KOPT-K1 (cell line): ENCODE measurements around the gene MGAT4D.
"Not testable (repeated sequence)": the region's sequence is repeated elsewhere in the genome, so short reads cannot be mapped to it uniquely, and the experiment has no call there.

Experiments used
- H3K27ac ChIP-seq: fragments of 200-600 bp; sonication (generic); 2 replicates; pipeline ENCODE4 v1.5.1; 2016; ENCODE audit warnings: antibody characterized with exemption, mild to moderate bottlenecking, low read depth, low read length; ENCODE audit not compliant: poor library complexity, severe bottlenecking
- H3K36me3 ChIP-seq: fragments of 200-600 bp; sonication (generic); 2 replicates; pipeline ENCODE4 v1.5.1; 2017; ENCODE audit warnings: antibody characterized with exemption, mild to moderate bottlenecking, low read length, moderate library complexity; ENCODE audit not compliant: insufficient read depth
- H3K9me3 ChIP-seq: fragments of 200-600 bp; sonication (generic); 2 replicates; pipeline ENCODE4 v1.5.1; 2017; ENCODE audit warnings: antibody characterized with exemption, low read length, mild to moderate bottlenecking; ENCODE audit not compliant: insufficient read depth, poor library complexity, severe bottlenecking

MGAT4D gene

DNA sequence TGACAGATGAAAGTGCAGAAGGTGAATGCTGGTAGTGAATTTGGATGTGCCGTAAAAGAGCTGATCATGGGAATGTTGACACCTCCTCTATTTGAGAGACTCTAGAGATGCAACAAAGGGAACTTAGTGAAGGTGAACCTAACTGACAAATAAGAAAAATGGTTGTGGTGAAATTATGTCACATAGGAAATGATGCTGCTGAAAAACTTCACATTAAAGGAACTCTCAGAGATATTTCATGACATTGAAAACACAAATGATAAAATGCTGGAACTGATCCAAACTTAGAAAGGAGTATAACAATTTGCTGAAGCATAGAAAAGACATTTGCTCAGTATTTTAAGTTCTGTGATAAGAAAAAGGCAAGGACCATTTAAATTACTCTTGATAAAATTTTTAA is 31.9 kb downstream of the MGAT4D start:
- Histone ChIP-seq H3K36me3 (no peaks in the 10 kb centered on the region), H3K9me3 (no peaks in the 10 kb centered on the region), H3K27ac (no peak overlapping the region)

DNA sequence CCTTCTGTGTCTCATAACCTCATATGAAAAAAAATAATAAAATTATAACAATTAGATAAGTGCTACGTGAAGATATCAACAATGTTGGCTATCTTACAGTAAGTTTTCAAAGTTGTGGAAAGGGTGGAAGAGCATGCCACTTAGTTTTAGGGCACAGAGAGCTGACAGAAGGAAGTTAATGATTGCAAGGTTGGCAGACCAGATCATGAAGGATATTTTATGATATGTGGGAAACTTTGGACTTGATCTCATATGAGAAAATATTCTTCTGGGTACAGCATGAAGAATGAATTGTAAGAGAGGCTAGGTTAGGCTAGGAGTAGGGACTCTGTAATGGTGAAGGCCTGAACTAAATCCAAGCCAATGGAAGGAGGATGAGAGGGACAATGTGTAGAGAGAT is 34.5 kb downstream of the MGAT4D start:
- Histone ChIP-seq H3K27ac (no peak overlapping the region), H3K36me3 (no peaks in the 10 kb centered on the region), H3K9me3 (no peaks in the 10 kb centered on the region)

DNA sequence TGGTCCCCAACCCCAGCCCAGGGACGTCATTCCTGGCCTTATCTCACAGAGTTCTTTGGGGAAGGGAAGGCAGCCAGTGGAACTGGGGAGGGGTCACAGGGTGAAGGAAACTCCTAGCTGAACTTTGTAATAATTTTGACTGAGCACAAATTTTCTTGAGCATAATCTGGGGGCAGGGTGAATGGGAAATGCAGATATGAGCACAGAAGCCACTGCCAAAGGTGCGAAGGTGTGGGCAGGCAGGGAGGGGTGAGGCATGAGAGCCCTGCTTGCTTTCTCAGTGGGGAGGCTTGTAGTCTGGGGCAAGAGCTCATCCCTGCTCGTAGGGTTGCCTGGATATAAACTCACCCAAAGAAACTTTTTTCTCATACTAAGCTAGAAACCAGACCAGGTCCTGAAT is 34.9 kb downstream of the MGAT4D start:
- Histone ChIP-seq H3K9me3 (no peaks in the 10 kb centered on the region), H3K27ac (no peak overlapping the region), H3K36me3 (no peaks in the 10 kb centered on the region)

DNA sequence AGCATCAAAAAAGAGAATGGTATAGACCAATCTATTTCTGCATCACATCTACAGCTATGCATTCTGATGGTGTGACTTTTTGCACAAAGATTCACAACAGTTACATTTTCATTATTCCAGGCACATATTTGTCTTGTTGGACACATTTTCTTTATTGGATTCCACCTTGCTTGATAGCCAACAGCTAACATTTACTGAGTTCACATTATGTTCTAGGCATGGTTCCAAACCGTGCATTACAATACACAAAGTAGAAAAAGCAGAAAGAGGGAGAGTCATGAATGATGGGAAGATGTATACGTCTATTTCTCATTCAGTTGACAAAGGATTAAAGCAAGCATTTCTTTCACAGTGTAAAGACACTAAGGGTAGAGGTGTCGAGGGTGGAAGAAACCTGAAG is 47.7 kb downstream of the MGAT4D start:
- H3K9me3 ChIP-seq: no peaks in the 10 kb centered on the region
- no peak overlapping the region for H3K27ac ChIP-seq
- no peaks in the 10 kb centered on the region for H3K36me3 ChIP-seq

DNA sequence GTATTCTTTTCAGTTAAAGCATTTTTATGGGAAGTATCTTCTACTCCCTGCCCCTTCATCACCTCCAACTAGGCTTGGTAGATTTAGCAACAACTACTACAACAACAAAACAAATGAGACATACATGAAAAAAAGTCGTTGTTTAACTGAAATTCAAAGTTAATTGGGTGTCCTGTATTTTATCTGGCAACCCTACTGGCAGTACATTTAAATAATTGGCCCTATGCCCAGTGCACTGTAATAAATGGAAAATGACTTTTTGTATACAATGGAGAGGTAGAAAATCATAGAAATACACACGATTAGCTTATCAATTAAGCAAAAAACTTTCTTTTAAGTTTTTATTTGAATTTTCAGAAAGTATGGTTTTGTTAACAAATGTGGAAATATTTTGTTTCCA is 49.3 kb downstream of the MGAT4D start:
- Histone ChIP-seq H3K9me3 (no peaks in the 10 kb centered on the region), H3K36me3 (no peaks in the 10 kb centered on the region), H3K27ac (no peak overlapping the region)

DNA sequence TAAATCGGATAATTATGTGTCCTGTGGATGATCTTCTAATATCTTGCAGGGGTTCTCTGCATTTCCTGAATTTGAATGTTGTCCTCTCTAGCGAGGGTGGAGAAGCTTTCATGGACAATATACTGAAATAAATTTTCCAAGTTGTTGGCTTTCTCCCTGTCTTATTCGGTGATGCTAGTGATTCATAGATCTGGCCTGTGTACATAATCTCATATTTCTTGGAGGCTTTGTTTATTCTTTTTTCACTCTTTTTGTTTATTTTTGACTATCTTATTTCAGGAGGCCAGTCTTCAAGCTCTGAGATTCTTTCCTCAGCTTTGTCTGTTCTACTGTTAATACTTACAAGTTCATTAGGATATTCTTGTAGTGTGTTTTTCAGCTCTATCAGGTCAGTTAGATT is 49.9 kb downstream of the MGAT4D start:
- Histone ChIP-seq H3K9me3 (no peaks in the 10 kb centered on the region), H3K36me3 (no peaks in the 10 kb centered on the region), H3K27ac (no peak overlapping the region)

DNA sequence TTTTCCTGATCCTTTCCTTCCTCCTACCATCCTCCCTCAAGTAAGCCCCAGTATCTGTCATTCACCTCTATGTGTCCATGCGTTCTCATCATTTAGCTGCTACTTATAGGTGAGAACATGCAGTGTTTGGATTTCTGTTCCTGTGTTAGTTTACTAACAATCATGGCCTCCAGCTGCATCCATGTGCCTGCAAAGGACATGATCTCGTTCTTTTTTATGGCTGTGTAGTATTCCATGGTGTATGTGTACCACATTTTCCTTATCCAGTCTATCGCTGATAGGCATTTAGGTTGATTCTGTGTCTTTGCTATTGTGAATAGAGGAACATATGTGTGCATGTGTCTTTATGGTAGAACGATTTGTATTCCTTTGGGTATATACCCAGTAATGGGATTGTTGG is 53.7 kb downstream of the MGAT4D start:
- H3K9me3 ChIP-seq, H3K36me3 ChIP-seq, H3K27ac ChIP-seq: not testable (repeated sequence)

DNA sequence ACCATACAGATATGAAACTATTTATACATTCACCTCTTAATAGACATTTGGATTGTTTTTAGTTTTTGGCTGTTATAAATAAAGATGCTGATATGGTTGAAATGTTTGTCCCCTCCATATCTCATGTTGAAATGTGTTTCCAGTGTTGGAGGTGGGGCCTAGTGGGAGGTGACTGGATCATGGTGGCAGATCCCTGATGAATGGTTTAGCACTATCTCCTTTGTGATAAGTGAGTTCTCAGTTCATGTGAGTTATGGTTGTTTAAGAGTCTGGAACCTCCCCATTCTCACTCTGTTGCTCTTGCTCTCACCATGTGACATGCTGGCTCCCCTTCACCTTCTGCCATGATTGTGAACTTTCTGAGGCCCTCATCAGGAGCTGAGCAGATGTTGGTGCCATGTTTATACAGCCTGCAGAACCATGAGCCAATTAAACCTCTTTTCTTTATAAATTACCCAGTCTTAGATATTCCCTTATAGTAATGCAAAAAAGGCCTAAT is 58.4 kb downstream of the MGAT4D start:
- H3K27ac ChIP-seq: no peak overlapping the region
- no peaks in the 10 kb centered on the region for H3K9me3 ChIP-seq
- H3K36me3 ChIP-seq: no peaks in the 10 kb centered on the region

DNA sequence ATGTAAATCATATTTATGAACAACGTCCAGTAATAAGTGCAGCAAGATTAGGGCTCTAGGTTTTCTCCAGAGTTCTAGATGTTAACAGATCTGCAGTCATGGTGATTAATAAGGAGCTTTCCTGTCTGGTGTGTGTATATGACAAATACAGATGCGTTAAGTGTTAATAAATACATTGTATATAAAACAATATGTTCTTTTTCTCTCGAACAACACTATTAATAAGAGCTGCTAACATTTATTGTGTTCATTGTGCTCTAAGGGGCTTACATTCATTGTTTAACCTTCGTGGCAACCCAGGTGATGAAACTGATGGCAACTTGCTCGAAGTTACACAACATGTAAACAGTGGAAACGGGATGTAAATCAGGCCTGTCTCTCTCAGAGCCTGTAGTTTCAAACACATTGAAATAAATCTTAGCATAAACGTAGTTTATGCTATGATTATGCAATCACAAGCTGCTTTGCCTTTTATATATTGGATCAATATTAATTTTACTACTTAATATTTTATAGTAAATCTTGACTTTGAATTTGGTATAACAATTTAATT is 70.1 kb downstream of the MGAT4D start:
- H3K9me3 ChIP-seq: no peaks in the 10 kb centered on the region
- peak overlapping the region; percentile 66 for H3K27ac ChIP-seq
- H3K36me3 ChIP-seq: no peaks in the 10 kb centered on the region

DNA sequence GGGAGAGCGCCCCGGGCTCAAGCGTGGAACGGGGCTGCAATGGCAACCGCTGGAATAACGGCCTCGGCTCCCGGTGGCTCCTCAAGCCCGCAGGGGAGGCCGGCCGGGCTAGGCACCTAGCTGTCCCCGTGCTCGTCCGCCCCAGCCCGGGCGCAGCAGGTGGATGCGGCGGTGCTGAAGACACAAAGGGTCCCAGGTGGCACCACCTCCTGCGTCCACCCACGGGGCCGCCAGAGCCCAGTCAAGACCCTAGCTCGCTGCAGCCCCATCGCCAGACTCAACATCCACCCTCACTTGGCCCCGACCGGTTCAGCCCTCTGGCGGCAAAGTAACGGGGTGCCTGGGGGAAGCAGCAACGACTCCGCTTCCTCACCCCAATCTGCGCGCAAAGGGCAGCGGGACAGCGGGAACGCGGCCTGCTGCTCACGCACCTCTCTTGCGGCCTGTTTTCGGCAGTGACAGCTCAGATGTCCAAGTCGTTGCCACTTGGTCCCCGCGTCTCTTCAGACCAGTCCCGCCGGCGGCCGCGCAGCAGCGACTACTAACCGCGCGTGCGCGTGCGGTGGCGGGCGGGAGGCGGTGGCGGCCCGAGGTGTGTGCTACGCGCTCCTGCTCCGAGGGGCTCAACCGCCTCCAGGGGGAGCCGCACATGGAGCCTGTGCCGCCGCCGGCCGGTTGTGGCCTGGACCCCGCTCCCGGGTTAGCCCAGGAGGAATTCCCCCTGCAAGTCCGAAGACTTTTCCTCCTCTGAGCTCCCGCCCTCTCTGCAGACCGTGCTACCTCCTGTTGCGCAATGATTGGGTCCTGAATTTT is 70.8 kb downstream of the MGAT4D start, which contains the start of gene CLGN:
TSS of gene CLGN (minus strand) at position 543 of the 813 bp plus-strand sequence. CDS start 14,570 bp downstream, outside the sequence.
- H3K27ac ChIP-seq: peak within 1 kb of the TSS; percentile 66
- H3K9me3 ChIP-seq: no peaks in the 10 kb centered on the region
- no peaks in the 10 kb centered on the region for H3K36me3 ChIP-seq

DNA sequence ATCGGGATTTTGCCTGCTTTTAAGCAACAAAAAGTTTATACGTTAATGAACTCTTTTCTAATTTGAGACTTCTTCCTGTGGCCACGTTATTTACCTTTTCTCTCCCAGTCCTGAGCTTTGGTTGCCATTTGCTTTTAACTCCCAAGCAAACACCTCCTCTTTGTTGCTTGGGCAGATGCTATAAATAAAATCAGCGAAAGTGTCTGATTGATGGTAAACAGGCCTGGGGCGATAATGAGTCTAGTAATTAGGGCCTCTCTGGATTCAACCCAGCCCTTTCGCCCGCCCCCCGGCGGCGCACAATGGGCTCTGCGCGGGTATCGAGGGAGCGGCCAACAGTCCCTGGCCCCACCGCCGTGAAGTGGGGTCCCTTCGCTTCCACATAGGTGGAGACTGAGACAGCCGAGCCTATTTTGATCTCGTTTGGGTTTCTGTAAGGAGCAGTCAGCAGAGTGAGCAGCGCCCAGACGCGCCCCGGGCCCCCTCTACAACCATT is 71.4 kb downstream of the MGAT4D start:
- no peaks in the 10 kb centered on the region for H3K36me3 ChIP-seq
- peak overlapping the region; percentile 66 for H3K27ac ChIP-seq
- H3K9me3 ChIP-seq: no peaks in the 10 kb centered on the region

DNA sequence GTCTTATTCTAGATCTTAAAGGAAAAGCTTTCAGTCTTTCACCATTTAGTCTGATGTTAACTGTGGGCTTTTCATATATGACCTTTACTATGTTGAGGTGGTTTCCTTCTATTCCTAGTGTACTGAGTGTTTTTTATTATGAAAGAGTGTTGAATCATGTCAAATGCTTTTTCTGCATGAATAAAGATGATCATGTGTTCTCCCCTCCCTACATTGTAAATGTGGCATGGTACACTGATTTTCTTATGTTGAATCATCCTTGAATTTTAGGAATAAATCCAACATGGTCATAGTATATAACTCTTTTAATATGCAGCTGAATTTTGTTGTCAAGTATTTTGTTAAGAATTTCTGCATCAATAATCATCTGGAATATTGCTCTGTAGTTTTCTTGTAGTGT is 75.0 kb downstream of the MGAT4D start:
- Histone ChIP-seq H3K27ac (no peak overlapping the region), H3K9me3 (no peaks in the 10 kb centered on the region), H3K36me3 (no peaks in the 10 kb centered on the region)

DNA sequence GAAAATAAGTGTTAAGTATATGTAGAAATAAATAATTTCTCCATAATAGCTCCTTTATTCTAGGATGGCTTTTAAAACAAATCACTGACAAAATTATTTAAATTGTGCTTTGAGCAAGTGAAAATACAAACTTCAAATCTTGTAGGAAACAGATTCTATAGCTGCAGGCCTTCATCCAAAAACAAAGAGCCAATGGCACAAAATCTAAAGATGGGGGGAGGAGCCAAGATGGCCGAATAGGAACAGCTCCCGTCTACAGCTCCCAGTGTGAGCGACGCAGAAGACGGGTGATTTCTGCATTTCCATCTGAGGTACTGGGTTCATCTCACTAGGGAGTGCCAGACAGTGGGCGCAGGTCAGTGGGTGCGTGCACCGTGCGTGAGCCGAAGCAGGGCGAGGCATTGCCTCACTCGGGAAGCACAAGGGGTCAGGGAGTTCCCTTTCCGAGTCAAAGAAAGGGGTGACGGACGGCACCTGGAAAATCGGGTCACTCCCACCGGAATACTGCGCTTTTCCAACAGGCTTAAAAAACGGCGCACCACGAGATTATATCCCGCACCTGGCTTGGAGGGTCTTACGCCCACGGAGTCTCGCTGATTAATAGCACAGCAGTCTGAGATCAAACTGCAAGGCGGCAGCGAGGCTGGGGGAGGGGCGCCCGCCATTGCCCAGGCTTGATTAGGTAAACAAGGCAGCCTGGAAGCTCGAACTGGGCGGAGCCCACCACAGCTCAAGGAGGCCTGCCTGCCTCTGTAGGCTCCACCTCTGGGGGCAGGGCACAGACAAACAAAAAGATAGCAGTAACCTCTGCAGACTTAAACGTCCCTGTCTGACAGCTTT is 84.7 kb downstream of the MGAT4D start:
- H3K9me3 ChIP-seq, H3K27ac ChIP-seq, H3K36me3 ChIP-seq: not testable (repeated sequence)

DNA sequence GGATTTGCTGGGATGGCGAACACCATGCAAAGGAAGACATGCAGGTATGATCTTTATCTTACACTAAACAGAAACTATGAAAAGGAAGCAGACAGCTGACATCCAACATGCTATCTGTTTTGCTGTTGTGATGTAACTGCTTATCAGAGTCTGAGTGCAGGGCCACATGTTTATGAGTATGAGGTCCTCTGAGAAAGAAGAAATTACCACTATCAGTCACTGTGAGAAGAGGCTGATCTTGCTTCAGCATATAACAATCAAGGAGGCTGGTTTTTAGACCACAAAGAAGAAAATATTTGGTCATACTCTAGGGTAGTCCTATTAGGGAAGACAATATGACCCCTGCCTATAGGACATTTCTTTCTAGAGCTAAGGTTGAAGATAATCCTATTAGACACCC is 89.1 kb downstream of the MGAT4D start:
- Histone ChIP-seq H3K27ac (no peak overlapping the region), H3K9me3 (no peaks in the 10 kb centered on the region), H3K36me3 (no peaks in the 10 kb centered on the region)

DNA sequence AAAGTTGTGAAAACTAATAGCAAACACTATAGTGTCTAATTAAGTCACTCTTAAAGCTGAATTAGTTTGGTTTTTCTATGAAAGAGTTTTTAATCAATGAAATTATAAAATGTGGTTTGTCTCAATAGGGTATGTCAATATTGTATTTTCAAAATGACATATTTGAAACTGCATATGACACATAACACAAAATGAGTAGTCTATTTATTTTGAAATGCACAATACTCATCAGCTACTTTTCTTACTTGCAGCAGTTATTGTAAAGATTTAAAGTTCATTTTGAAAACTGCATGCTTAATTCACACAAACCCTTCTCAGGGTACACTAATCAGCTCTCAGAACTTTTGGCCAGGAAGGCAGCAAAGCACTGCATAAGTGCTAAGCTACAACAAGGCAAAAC is 91.8 kb downstream of the MGAT4D start:
- no peaks in the 10 kb centered on the region for H3K36me3 ChIP-seq
- no peaks in the 10 kb centered on the region for H3K9me3 ChIP-seq
- H3K27ac ChIP-seq: no peak overlapping the region
